GM21723 (cell line): ENCODE data around the gene MARCHF9.
"Not testable (repeated sequence)": the region's sequence is repeated elsewhere in the genome, so short reads cannot be mapped to it uniquely, and the experiment has no call there.

ENCODE experiments used
- ATAC-seq: cut with Tn5 transposase; IDR thresholded peaks from one replicate; pipeline ENCODE4 v1.9.1; 2021; ENCODE audit warnings: mild to moderate bottlenecking, moderate library complexity; ENCODE audit not compliant: unreplicated experiment

The MARCHF9 gene, protein sequence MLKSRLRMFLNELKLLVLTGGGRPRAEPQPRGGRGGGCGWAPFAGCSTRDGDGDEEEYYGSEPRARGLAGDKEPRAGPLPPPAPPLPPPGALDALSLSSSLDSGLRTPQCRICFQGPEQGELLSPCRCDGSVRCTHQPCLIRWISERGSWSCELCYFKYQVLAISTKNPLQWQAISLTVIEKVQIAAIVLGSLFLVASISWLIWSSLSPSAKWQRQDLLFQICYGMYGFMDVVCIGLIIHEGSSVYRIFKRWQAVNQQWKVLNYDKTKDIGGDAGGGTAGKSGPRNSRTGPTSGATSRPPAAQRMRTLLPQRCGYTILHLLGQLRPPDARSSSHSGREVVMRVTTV

DNA sequence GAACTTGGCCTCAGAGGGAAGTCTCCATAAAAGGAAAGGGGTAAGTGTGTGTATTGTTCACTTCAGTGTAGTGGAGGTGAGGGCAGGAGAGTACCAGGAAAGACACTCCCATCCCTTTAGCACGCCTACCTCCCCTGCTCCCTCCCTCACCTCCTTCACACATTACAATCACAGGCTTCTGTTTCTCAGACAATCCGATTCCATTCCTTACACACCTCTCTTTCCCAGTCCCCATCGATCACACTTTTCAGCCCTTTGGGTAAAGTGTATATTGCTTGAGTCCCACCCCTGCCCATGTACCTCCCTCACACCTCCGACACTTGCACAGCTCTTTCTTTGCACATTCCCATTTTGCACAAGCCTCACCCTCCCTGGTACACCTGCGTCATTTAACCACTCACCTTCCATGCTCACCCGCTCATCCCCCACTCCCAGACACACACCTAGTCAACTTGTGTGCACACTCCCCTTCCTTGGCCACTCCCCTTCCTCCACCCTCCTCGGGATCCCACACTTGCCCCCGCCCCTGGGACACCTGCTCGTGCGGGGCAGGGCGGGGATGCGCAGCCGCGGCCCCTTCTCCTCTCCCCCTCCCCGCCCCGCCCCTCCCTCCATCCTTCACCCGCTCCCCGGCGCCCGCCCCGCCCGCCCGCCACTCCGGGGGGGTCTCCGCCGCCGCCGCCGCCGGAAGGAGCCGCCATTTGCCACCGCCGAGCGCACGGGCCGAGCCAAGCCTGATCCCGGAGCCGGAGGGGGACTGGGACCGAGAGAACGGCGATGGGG, at the start of gene MARCHF9:
Gene MARCHF9, plus strand, starts transcription at position 693 of the 783 bp plus-strand sequence. CDS start 426 bp downstream, outside the sequence.
- ATAC-seq = peak; percentile 45

DNA sequence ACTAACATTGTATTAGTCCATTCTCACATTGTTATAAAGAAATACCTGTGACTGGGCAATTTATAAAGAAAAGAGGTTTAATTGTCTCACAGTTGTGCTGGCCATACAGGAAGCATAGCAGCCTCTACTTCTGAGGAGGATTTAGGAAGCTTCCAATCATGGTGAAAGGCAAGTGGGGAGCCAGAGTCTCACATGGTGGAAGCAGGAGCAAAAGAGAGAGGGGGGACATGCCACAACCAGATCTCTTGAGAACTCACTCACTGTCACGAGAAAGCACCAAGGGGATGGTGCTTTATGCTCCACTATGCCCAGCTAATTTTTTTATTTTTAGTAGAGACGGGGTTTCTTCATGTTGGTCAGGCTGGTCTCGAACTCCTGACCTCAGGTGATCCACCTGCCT, 47.7 kb upstream of the MARCHF9 start:
- ATAC-seq = no peak

DNA sequence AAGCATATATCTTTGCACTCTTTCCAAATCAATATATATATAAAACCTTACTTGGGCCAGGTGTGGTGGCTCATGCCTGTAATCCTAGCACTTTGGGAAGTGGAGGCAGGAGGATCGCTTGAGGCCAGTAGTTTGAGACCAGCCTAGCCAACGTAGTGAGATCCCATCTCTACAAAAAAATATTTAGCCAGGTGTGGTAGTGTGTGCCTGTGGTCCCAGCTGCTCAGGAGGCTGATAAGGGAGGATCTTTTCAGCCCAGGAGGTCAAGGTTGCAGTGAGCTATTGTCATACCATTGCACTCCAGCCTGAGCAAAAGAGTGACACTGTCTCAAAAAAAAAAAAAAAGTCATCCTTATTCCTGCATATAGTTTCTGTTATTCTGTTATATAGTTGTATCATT, 46.6 kb upstream of the MARCHF9 start:
- no peak for ATAC-seq

DNA sequence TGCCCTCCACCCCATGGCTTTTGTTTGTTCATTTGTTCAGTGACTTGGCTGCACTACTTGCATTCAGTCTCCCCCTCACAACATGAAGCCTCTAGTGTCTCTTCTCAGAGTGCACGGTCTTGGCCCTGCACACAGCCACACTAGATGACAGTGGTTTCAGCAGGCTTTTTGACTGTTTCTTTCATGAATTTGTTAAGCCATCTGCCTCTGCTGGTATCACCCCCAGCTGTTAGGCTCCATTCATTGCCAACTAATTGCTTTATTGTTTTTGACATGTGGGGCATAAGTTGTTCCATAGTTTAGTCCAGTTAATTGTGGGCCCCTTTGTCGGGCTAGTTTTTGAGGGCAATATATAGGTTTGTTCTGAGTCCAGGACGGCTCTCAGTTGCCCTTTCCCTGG, 42.2 kb upstream of the MARCHF9 start:
- no peak for ATAC-seq

DNA sequence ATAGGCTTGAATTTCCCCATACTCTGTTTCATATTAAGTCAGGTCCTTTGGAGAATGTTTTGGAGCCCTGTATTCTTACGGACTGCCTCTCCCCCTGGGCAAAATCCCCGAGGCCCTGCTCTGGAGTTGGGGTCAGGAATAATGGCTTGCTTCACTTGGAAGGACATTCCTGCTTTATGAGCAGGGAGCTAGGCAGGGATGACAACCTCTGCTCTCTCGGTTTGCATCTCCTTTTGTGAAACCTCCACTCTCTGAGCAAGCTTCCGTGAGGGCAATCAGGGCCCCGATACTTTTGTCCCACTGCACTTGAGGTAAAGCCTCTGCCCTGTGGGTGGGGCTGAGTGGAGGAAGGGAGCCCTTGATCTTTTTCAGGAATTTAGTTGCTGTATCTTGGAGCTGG, 41.7 kb upstream of the MARCHF9 start:
- no peak for ATAC-seq

DNA sequence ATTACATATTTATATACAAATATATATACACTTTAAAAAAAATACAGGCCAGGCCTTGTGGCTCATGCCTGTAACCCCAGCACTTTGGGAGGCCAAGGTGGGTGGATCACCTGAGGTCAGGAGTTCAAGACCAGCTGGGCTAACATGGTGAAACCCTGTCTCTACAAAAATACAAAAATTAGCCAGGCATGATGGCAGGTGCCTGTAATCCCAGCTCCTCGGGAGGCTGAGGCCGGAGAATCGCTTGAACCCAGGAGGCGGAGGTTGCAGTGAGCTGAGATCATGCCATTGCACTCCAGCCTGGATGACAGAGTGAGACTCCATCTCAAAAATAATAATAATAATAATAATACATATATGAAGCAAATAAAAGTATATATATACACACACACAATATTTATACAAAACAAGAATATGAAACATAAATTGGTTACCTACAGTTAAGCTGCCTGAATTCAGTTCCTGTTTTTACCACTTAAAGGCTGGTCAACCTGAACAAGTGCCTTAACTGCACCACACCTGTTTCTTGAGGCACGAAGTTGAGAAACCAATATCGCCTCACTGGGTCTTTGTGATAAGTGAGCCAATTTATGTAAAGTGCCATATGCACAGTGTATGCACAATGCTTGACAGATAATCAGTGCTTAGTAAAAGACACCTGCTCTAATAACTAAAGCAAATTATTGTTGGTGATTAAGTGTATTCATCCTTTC, 39.7 kb upstream of the MARCHF9 start:
- ATAC-seq = not testable (repeated sequence)

DNA sequence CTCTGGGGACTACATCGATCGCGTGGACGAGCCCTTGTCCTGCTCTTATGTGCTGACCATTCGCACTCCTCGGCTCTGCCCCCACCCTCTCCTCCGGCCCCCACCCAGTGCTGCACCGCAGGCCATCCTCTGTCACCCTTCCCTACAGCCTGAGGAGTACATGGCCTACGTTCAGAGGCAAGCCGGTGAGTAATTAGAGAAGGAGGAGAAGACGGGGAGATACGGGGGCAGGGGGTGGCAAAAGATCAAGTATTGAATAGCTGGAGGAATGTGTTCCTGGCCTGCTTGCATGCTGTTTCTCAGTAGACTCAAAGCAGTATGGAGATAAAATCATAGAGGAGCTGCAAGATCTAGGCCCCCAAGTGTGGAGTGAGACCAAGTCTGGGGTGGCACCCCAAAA, 39.1 kb upstream of the MARCHF9 start:
- no peak for ATAC-seq

DNA sequence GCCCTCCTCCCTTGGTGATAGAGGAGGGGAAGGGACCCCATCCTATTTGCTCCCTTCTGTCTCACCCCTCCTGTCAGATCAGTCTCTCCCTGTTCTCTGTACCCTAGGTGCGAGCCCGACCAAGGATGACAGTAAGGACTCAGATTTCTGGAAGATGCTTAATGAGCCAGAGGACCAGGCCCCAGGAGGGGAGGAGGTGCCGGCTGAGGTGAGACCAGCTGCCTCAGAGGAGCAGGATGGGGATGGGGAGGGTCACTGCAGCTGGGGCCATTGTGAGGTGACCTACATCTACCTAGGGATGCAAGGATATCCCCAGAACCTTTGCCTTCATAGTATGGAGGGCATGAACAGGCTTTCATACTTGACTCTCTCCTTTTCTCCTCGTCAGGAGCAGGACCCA, 38.6 kb upstream of the MARCHF9 start:
- ATAC-seq = no peak

DNA sequence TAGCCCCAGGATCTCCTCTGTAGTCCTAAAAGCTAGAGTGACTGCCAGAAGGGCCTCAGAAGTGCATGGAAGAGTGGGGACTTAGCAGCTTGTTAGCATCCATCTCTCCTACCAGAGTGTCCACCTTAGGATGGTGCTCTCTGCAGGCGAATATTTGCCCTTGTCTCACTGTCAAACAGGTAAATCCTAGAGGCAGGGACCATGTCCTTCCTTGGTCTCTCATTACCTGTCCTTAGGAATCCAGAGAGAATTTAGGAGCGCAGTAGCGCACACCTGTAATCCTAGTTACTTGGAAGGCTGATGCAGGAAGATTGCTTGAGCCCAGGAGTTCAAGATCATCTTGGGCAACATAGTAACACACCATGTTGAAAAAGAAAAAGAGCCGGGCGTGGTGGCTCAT, 37.8 kb upstream of the MARCHF9 start:
- ATAC-seq = no peak

DNA sequence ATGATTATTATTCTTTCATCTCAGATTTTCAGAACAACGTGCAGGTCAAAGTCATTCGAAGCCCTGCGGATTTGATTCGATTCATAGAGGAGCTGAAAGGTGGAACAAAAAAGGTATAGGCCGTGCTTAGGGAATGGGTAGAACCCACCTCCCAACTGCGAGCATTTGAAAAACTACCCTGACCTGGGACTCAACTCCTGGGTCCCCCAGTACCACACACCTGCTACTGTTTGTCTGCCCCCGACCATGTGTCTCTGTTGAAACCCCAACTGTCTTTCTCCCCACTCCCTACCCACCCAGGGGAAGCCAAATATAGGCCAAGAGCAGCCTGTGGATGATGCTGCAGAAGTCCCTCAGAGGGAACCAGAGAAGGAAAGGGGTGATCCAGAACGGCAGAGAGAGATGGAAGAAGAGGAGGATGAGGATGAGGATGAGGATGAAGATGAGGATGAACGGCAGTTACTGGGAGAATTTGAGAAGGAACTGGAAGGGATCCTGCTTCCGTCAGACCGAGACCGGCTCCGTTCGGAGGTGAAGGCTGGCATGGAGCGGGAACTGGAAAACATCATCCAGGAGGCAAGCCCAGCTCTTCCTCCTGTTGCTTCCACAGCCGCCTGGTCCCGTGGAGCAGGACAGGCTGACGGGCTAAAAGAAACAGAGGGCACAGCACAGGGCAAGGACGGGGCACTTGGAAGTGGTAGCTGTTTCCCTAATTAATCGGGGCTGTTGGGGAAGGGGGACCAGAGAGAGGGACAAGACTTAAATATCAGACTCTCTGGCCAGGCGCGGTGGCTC, 36.9 kb upstream of the MARCHF9 start:
- no peak for ATAC-seq

DNA sequence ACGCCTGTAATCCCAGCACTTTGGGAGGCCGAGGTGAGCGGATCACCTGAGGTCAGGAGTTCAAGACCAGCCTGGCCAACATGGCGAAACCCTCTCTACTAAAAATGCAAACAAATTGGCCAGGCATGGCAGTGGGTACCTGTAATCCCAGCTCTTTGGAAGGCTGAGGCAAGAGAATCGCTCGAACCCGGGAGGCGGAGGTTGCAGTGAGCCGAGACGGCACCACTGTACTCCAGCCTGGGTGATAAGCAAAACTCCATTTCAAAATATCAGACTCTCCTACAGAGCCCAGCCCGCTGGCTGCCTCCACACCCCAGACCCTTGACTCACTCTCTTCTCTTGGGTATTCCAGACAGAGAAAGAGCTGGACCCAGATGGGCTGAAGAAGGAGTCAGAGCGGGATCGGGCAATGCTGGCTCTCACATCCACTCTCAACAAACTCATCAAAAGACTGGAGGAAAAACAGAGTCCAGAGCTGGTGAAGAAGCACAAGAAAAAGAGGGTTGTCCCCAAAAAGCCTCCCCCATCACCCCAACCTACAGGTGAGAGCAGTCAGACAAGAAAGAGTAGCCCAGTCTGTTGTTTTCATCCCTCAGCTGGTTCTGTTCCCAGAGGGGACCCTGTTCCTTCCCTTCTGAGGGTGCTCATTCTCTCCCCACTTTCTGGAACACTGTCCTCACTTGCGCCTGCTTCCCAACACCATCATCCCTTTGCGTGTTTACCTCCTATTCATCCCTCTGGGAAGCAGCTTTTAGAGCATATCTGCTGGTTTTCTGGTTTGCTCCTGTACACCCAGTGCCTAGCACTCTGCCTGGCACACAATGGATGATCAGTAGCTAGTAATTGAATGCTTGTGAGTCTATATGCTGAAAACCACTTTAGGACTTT, 36.0 kb upstream of the MARCHF9 start:
- no peak for ATAC-seq

DNA sequence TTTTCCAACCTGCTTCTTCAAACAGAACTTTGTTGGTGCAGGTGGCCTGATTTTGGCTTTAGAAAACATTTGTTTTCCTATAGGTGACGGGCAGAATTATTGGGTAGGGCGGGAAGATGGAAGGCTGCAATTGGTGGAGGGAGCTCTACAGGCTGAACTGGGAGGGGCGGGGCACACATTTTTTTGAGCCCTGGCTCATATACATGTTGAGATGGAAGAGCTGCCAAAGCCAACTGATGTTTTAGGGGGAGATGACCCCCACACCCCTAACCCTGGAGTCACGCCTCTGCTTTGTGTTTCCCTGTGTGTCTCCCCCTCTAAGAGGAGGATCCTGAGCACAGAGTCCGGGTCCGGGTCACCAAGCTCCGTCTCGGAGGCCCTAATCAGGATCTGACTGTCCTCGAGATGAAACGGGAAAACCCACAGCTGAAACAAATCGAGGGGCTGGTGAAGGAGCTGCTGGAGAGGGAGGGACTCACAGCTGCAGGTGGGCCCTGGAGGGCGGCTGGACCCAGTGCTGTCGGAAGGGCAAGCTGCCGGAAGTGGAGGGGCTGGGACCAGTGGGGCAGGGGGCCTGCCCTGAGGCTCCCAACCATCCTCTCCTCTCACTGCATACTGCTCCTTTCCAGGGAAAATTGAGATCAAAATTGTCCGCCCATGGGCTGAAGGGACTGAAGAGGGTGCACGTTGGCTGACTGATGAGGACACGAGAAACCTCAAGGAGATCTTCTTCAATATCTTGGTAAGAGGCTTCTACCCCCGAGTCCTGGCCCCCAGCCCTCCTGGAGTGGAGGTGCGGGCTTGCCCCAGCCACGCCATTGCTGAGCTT, 34.9 kb upstream of the MARCHF9 start:
- no peak for ATAC-seq

DNA sequence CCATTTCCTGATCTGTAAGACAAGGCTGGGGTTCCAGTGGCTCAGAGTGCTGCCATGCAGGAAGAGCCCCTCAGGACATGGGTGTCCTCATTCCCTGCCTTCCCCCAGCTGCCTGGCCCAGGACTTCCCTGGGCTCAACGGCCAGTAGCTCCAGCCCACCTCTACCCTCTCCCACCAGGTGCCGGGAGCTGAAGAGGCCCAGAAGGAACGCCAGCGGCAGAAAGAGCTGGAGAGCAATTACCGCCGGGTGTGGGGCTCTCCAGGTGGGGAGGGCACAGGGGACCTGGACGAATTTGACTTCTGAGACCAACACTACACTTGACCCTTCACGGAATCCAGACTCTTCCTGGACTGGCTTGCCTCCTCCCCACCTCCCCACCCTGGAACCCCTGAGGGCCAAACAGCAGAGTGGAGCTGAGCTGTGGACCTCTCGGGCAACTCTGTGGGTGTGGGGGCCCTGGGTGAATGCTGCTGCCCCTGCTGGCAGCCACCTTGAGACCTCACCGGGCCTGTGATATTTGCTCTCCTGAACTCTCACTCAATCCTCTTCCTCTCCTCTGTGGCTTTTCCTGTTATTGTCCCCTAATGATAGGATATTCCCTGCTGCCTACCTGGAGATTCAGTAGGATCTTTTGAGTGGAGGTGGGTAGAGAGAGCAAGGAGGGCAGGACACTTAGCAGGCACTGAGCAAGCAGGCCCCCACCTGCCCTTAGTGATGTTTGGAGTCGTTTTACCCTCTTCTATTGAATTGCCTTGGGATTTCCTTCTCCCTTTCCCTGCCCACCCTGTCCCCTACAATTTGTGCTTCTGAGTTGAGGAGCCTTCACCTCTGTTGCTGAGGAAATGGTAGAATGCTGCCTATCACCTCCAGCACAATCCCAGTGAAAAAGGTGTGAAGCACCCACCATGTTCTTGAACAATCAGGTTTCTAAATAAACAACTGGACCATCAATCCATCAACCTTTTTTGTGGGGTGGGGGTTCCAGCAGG, 34.0 kb upstream of the MARCHF9 start:
- ATAC-seq = no peak

DNA sequence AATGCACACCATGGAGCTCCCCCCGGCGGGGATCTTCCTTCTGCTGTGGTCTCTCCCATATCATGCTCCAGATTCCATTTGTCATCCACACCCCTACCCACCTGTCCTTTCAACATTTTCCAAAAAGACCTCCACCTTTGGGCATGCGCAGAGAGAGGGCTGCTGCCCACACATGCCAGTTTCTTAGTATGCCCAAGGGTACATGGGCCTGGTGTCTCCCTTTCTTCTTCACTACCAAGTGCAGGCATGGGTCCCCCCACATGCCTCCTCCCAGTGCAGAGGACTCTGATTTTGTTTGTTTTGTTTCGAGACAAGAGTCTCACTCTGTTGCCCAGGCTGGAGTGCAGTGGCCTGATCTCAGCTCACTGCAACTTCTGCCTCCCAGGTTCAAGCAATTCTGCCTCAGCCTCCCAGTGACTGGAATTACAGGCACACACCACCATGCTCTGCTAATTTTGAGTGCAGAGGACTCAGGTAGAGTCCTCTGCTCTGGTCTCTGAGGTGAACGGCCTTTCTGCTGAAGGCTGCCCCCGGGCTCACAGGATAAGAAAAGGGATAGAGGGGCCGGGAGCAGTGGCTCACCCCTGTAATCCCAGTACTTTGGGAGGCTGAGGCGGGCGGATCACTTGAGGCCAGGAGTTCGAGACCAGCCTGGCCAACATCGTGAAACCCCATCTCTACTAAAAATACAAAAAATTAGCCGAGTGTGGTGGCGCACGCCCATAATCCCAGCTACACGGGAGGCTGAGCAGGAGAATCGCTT, 32.9 kb upstream of the MARCHF9 start:
- ATAC-seq = not testable (repeated sequence)

DNA sequence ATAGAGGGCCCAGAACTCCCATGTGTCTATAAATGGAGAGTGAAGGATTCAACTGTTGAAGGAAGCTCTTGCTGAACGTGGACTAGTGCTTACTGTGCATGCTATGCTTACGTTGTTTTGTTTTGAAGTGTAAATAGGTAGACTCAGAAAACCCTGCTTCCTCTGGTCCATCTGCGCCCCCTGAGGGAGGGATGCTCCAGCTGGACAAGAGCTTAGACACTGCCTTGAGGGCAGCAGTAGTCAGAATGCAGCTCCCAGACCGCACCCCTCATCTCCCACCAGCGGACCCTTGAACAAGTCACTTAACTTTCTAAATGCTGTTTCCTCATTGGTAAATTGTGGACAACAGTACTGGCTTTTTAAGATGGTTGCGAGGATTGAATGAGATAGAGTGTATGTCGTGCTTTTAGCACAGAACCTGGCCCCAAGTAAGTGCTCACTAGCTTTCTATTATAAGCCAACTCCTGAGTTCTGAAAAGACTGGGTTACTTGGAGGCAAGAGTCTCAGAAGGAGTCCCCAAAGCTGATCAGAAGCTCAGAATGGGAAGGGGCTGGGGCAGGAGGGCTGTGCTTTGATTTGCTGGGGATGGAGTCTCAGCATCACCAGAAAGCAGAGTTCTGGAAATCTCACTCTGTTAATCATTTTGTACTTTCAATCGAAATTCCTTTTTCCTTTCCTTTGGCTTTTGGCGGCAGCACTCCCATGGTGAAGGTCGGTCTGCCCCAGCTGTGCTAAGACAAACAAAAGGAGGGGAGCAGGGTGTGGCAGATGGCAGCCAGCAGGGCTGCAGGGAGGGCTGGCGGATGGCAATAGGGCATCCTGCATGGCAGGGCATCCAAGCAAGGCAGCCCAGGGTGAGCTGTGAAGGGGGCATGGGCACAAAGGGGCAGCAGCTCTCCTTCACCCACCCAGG, 31.9 kb upstream of the MARCHF9 start:
- ATAC-seq = no peak

DNA sequence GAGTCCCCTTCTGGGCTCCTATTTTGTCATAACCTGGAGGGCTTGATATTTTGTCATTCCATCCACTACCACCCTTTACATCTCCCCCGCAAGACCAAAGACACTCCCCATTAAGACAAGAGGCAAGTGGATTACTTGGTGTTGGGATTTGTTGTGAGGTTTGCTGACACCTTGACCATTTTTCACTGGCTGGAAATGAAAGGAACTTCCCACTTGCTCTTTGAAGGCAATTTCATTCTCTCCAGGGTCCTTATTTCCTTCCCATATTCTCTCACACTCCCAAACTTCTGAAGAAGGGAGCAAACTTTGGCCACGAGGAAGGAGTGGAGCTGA, 31.3 kb upstream of the MARCHF9 start:
- no peak for ATAC-seq
